Tibial artery (tissue), 4 donors: ENCODE measurements around the gene HMG20A.

ENCODE experiments used
- DNase-seq, 2 donors: peaks; one replicate each; pipeline ENCODE4 v3.0.0-alpha.2; 2019
- H3K27ac ChIP-seq, 2 donors: fragments of 200-600 bp; sonication (generic) in 1 of 2; 1 replicate in 1 of 2; 2 replicates in 1 of 2; pipeline ENCODE4 v1.5.1; 2018 to 2019; ENCODE audit warnings: mild to moderate bottlenecking in 1 of 2
- H3K27me3 ChIP-seq, 2 donors: fragments of 200-600 bp; sonication (generic) in 1 of 2; one replicate each; pipeline versions ENCODE4 v1.5.1 to v1.6.0; 2016 to 2019
- H3K36me3 ChIP-seq, 3 donors: fragments of 200-600 bp; sonication (generic) in 2 of 3; one replicate each; pipeline ENCODE4 v1.5.1; 2016 to 2019; ENCODE audit warnings: mild to moderate bottlenecking in 2 of 3
- H3K4me1 ChIP-seq, 4 donors: fragments of 200-600 bp; sonication (generic) in 2 of 4; 1 replicate in 3 of 4; 2 replicates in 1 of 4; pipeline ENCODE4 v1.5.1; 2016 to 2019
- H3K4me3 ChIP-seq, 2 donors: fragments of 200-600 bp; sonication (generic) in 1 of 2; 1 replicate in 1 of 2; 2 replicates in 1 of 2; pipeline ENCODE4 v1.5.1; 2018 to 2019; ENCODE audit warnings: mild to moderate bottlenecking in 2 of 2
- H3K9me3 ChIP-seq, 3 donors: fragments of 200-600 bp; sonication (generic) in 1 of 3; one replicate each; pipeline ENCODE4 v1.5.1; 2016 to 2019
- CTCF ChIP-seq, 2 experiments: fragments of 200-600 bp in 1 of 2; fragments of 450-650 bp in 1 of 2; IDR thresholded peaks; one replicate each; pipeline ENCODE4 v1.5.1; 2017 to 2019; ENCODE audit warnings: antibody characterized with exemption in 2 of 2, mild to moderate bottlenecking in 1 of 2, moderate library complexity in 1 of 2
- intact Hi-C: fragments of 100-400 bp; cut with DNase I; formaldehyde crosslinking; loops from one replicate; pipeline ENCODE4 v1.15.0; 2023; ENCODE audit warnings: low total_unique reads

Gene HMG20A

GRCh38 chr15:77425104-77425503 is 4.4 kb downstream of the HMG20A start:
- no peaks in the 10 kb centered on the region for H3K9me3 ChIP-seq
- no peak overlapping the region for H3K27ac ChIP-seq
- no peak for DNase-seq
- intact Hi-C loops = loop anchor here (10.0 kb wide), 1 partner anchor 70 kb away; no protein-coding TSS in a partner anchor
- TF ChIP-seq CTCF (IDR thresholded peaks at IDR 0.05) = no peak
- peaks cover 0 to 24% (median 15%) of the 10 kb centered on the region in 4 donors for H3K4me1 ChIP-seq
- H3K27me3 ChIP-seq = no peaks in the 10 kb centered on the region
- no peak overlapping the region for H3K4me3 ChIP-seq
- no peaks in the 10 kb centered on the region for H3K36me3 ChIP-seq

- Histone ChIP-seq H3K27me3 (no peaks in the 10 kb centered on the region), H3K4me3 (no peak overlapping the region), H3K9me3 (no peaks in the 10 kb centered on the region), H3K27ac (no peak overlapping the region), H3K4me1 (peaks cover 0 to 21% (median 15%) of the 10 kb centered on the region in 4 donors), H3K36me3 (no peaks in the 10 kb centered on the region)
- DNase-seq = no peak
- TF ChIP-seq CTCF (IDR thresholded peaks at IDR 0.05) = no peak
- intact Hi-C loops = loop anchor here (10.0 kb wide), 1 partner anchor 68 kb away; no protein-coding TSS in a partner anchor
These were observed 5.7 kb downstream of the HMG20A start for GRCh38 chr15:77426377-77426776.

- Histone ChIP-seq H3K27me3 (no peaks in the 10 kb centered on the region), H3K4me1 (peaks cover 0 to 16% (median 10%) of the 10 kb centered on the region in 4 donors), H3K4me3 (no peak overlapping the region), H3K36me3 (no peaks in the 10 kb centered on the region), H3K9me3 (no peaks in the 10 kb centered on the region), H3K27ac (no peak overlapping the region)
- no peak for DNase-seq
- intact Hi-C loops = loop anchor here (10.0 kb wide), 1 partner anchor 68 kb away; no protein-coding TSS in a partner anchor
- no peak for TF ChIP-seq CTCF (IDR thresholded peaks at IDR 0.05)
These were observed 6.2 kb downstream of the HMG20A start for GRCh38 chr15:77426871-77427270.

GRCh38 chr15:77430213-77430612 is 9.5 kb downstream of the HMG20A start:
- Histone ChIP-seq H3K27ac (no peak overlapping the region), H3K9me3 (no peaks in the 10 kb centered on the region), H3K4me1 (no peaks in the 10 kb centered on the region), H3K27me3 (no peaks in the 10 kb centered on the region), H3K4me3 (no peak overlapping the region), H3K36me3 (no peaks in the 10 kb centered on the region)
- intact Hi-C loops = no loop called here
- no peak for TF ChIP-seq CTCF (IDR thresholded peaks at IDR 0.05)
- no peak for DNase-seq

GRCh38 chr15:77430652-77431051 is 10.0 kb downstream of the HMG20A start:
- Histone ChIP-seq H3K27ac (no peak overlapping the region), H3K27me3 (no peaks in the 10 kb centered on the region), H3K9me3 (no peaks in the 10 kb centered on the region), H3K4me1 (no peaks in the 10 kb centered on the region), H3K36me3 (no peaks in the 10 kb centered on the region), H3K4me3 (no peak overlapping the region)
- TF ChIP-seq CTCF (IDR thresholded peaks at IDR 0.05) = no peak
- intact Hi-C loops = no loop called here
- DNase-seq = no peak

- no peaks in the 10 kb centered on the region for H3K27me3 ChIP-seq
- no peak overlapping the region for H3K4me3 ChIP-seq
- H3K9me3 ChIP-seq = no peaks in the 10 kb centered on the region
- TF ChIP-seq CTCF (IDR thresholded peaks at IDR 0.05) = no peak
- H3K27ac ChIP-seq = no peak overlapping the region
- intact Hi-C loops = no loop called here
- DNase-seq = no peak
- H3K4me1 ChIP-seq = peaks cover 0 to 11% (median 2%) of the 10 kb centered on the region in 4 donors
- H3K36me3 ChIP-seq = no peaks in the 10 kb centered on the region
These were observed 16.1 kb downstream of the HMG20A start for GRCh38 chr15:77436822-77437221.
